Activated CD4-positive, alpha-beta T cell treated with anti-CD3 and anti-CD28 coated beads for 4 hours (primary cell): Measurements from ENCODE around the gene RPL41.
"Not testable (repeated sequence)": the region's sequence is repeated elsewhere in the genome, so short reads cannot be mapped to it uniquely, and the experiment has no call there.

ENCODE experiments used
- DNase-seq, 2 donors: peaks; one replicate each; pipeline ENCODE4 v3.0.0-alpha.2; 2020

RPL41 gene

GRCh38 chr12:56116267-56117081 is at the start of gene RPL41:
RPL41 (plus strand) TSS chr12:56116633.
- DNase-seq, result peak; percentile 92 to 95

- DNase-seq, result no peak
Measured at GRCh38 chr12:56071648-56072047, 44.8 kb upstream of the RPL41 start.

- DNase-seq, result no peak
Measured at GRCh38 chr12:56074396-56074795, 42.0 kb upstream of the RPL41 start.

GRCh38 chr12:56077966-56078365 is 38.5 kb upstream of the RPL41 start:
- not testable (repeated sequence) for DNase-seq

- no peak for DNase-seq
Measured at GRCh38 chr12:56078427-56078826, 38.0 kb upstream of the RPL41 start.

- peak; percentile 41 to 43 for DNase-seq
Measured at GRCh38 chr12:56078931-56079722, 37.3 kb upstream of the RPL41 start.

- DNase-seq, result peak; percentile 67 to 76
Measured at GRCh38 chr12:56079723-56080555, 36.5 kb upstream of the RPL41 start, which contains the start of gene ERBB3. ERBB3 (plus strand) TSS chr12:56080165; CDS start chr12:56080301, 136 bp downstream.

GRCh38 chr12:56080556-56081138 is 35.8 kb upstream of the RPL41 start:
- DNase-seq, result no peak

GRCh38 chr12:56081393-56082347 is 34.8 kb upstream of the RPL41 start:
- DNase-seq, result no peak

- no peak for DNase-seq
Measured at GRCh38 chr12:56082382-56082781, 34.1 kb upstream of the RPL41 start.

GRCh38 chr12:56082967-56083366 is 33.5 kb upstream of the RPL41 start:
- DNase-seq, result no peak

- peak in 1 of 2 donors; percentile 10 for DNase-seq
Measured at GRCh38 chr12:56084958-56085543, 31.4 kb upstream of the RPL41 start.

GRCh38 chr12:56086096-56086495 is 30.3 kb upstream of the RPL41 start:
- DNase-seq, result no peak

GRCh38 chr12:56086608-56087007 is 29.8 kb upstream of the RPL41 start:
- DNase-seq, result no peak

- DNase-seq, result no peak
Measured at GRCh38 chr12:56087220-56087619, 29.2 kb upstream of the RPL41 start.

GRCh38 chr12:56097738-56098137 is 18.7 kb upstream of the RPL41 start:
- no peak for DNase-seq

- DNase-seq, result no peak
Measured at GRCh38 chr12:56098592-56098991, 17.8 kb upstream of the RPL41 start.

GRCh38 chr12:56099787-56100186 is 16.6 kb upstream of the RPL41 start:
- DNase-seq, result no peak

- no peak for DNase-seq
Measured at GRCh38 chr12:56101045-56101444, 15.4 kb upstream of the RPL41 start.

GRCh38 chr12:56102683-56103065 is 13.8 kb upstream of the RPL41 start:
- DNase-seq, result no peak
